Transverse colon (tissue), 4 donors: ENCODE data around the gene PTPRG.

Experiments used
- EP300 ChIP-seq: sonication (generic); formaldehyde crosslinking; IDR thresholded peaks from one replicate; pipeline ENCODE4 v1.6.1; 2017; ENCODE audit warnings: antibody characterized with exemption, low read depth
- POLR2A ChIP-seq: fragments of 450-650 bp; IDR thresholded peaks from one replicate; pipeline ENCODE4 v1.6.1; 2016; ENCODE audit warnings: antibody characterized with exemption, mild to moderate bottlenecking, moderate library complexity
- POLR2AphosphoS5 ChIP-seq, 3 donors: sonication (generic); formaldehyde crosslinking; IDR thresholded peaks; one replicate each; pipeline ENCODE4 v1.6.1; 2016; ENCODE audit warnings: antibody characterized with exemption in 3 of 3
- TF ChIP-seq, protein P1 (sequence below), 5 experiments: fragments of 200-600 bp in 3 of 5; fragments of 450-650 bp in 2 of 5; sonication (generic) in 3 of 5; IDR thresholded peaks; 1 replicate in 2 of 5; 2 replicates in 3 of 5; pipeline ENCODE4 v1.5.1; 2016 to 2017; ENCODE audit warnings: antibody characterized with exemption in 5 of 5, inconsistent platforms in 3 of 5, mild to moderate bottlenecking in 2 of 5, moderate library complexity in 1 of 5

DNA sequence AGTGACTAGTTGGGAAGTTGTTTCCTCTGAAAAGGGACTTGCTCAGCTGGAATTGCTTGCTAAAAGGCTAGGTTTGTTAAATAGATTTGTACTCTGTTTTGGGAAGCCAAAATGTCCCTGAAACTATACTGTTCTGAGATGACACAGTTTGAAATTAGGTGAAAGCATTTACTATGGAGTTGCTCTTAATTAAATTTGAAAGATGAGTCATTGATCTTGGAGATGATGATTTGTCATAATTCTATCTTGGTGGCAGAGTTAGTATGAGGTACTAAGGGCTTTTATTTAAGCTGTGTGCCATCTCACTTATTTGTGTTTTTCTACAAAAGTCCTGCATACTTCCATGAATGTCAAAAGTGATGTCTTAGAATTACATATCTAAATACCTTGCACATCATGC lies 320.9 kb downstream of the PTPRG start:
- TF ChIP-seq, protein P1, sequence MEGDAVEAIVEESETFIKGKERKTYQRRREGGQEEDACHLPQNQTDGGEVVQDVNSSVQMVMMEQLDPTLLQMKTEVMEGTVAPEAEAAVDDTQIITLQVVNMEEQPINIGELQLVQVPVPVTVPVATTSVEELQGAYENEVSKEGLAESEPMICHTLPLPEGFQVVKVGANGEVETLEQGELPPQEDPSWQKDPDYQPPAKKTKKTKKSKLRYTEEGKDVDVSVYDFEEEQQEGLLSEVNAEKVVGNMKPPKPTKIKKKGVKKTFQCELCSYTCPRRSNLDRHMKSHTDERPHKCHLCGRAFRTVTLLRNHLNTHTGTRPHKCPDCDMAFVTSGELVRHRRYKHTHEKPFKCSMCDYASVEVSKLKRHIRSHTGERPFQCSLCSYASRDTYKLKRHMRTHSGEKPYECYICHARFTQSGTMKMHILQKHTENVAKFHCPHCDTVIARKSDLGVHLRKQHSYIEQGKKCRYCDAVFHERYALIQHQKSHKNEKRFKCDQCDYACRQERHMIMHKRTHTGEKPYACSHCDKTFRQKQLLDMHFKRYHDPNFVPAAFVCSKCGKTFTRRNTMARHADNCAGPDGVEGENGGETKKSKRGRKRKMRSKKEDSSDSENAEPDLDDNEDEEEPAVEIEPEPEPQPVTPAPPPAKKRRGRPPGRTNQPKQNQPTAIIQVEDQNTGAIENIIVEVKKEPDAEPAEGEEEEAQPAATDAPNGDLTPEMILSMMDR (IDR thresholded peaks at IDR 0.05): no peak
- TF ChIP-seq EP300 (no peak), POLR2A (no peak), POLR2AphosphoS5 (IDR thresholded peaks at IDR 0.05) (no peak)
